ENCODE results near the gene NCOA3. TPM values are rescaled to one million over a fixed set of nuclear protein-coding genes. Genes with fewer than 3 reads are reported as not detected.
"Not testable (repeated sequence)": the region's sequence is repeated elsewhere in the genome, so short reads cannot be mapped to it uniquely, and the experiment has no call there.

NCOA3 gene
- total RNA-seq, 1 experiment from 2014 or later, result 13.8 TPM

- no peak for DNase-seq (ENCODE audit: low read depth)
These were observed 33.2 kb upstream of the NCOA3 start for GRCh38 chr20:47468290-47469050.

DNA sequence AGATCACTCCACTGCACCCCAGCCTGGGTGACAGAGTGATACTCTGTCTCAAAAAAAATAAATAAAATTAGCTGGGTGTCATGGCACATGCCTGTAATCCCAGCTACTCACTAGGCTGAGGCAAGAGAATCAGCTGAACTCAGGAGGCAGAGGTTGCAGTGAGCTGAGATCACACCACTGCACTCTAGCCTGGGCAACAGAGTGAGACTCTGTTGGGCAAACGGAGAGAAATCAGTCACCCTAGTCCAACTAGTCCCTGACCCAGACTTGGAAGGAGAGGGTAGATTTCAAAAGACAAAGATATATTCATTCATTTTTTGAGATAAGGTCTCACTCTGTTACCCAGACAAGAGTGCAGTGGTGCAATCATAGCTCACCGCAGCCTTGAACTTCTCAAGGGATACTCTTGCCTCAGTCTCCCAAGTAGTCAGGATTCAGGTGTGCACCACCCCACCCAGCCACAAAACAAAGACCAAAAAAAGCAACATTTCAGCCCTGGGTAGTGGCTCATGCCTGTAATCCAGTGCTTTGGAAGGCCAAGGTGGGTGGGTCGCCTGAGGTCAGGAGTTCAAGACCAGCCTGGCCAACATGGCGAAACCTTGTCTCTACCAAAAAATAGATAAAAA, 26.2 kb upstream of the NCOA3 start:
- no peak for DNase-seq (ENCODE audit: low read depth)

- DNase-seq (ENCODE audit: low read depth), result no peak
These were observed 25.2 kb upstream of the NCOA3 start for GRCh38 chr20:47476452-47476851.

DNA sequence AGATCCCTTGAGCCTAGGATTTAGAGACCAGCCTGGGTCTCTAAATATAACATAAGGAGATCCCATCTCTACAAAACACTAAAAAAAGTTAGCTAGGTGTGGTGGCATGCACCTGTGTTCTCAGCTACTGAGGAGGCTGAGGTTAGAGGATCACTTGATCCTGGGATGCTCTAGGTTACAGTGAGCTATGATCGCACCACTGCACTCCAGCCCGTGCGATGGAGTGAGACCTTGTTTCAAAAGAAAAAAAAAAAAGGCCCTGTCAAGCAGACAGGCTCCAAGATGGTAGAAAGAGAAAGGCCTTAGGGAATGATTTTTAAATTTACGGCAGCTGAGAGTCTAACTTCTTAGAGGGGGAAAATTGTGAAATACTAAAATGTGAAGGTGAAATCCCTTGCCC, 22.6 kb upstream of the NCOA3 start:
- DNase-seq (ENCODE audit: low read depth), result no peak

- DNase-seq (ENCODE audit: low read depth), result no peak
These were observed 22.2 kb upstream of the NCOA3 start for GRCh38 chr20:47479506-47479905.

- no peak for DNase-seq (ENCODE audit: low read depth)
These were observed 21.4 kb upstream of the NCOA3 start for GRCh38 chr20:47480239-47480638.

DNA sequence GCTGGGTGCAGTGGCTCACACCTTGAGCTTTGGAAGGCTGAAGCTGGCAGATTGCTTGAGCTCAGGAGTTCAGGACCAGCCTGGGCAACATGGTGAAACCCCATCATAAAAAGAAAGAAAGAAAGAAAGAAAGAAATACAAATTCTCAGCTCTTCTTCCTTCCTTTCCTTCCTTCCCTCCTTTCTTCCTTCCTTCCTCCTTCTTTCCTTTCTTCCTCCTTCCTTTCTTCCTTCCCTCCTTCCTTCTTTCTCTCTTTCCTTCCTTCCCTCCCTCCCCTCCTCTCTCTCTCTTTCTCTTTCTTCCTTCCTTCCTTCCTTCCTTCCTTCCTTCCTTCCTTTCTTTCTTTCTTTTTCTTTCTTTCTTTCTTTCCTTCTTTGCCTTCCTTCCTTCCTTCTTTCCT, 21.0 kb upstream of the NCOA3 start:
- DNase-seq (ENCODE audit: low read depth), result no peak

DNA sequence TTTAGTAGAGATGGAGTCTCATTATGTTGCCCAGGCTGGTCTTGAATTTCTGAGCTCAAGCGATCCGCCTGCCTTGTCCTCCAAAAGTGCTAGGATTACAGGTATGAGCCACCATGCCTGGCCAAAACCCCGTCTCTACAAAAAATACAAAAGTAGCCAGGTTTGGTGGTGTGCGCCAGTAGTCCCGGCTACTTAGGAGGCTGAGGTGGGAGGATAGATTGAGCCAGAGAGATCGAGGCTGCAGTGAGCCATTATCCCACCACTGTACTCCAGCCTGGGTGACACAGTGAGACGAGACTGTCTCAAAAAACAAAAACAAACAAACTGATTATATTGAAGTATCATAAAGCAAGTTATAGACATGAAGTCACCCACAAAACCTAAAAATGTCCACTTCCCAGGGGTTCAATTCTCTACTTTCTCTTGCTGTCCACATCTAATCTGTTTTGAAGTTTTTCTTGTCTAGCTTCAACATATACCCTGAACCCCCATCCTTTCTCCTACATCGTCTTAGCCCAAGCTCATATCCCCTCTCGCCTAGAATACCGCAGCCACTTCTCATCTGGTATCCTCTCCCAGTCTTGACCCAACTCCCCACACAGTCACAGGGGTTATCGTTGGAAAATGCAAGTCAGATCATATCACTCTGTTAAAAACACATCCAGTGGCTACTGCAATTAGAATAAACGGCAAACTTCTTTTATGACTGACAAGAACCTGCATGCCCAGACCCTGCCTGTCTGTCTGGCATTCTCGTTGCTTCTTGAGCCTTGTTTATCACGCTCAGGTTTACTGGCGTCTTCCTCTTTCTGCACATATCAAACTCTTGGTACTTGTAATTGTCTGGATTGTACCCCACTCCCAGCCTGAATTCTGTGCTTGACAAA, 20.1 kb upstream of the NCOA3 start:
- DNase-seq (ENCODE audit: low read depth), result no peak

DNA sequence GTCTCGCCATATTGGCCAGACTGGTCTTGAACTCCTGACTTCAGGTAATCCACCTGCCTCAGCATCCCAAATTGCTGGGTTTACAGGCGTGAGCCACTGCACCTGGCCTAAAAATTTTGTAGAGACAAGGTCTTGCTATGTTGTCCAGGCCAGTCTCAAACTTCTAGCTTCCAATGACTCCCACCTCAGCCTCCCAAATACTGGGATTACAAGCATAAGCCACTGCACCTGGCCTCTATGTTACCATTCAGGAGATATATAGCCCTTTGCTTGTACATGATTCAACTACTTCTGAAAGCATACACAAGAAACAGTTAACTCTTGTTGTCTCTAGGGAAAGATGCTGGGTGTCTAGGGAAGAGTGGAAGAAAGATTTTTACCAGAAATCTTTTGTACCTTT, 19.0 kb upstream of the NCOA3 start:
- no peak for DNase-seq (ENCODE audit: low read depth)

GRCh38 chr20:47484303-47484702, 17.4 kb upstream of the NCOA3 start:
- no peak for DNase-seq (ENCODE audit: low read depth)

GRCh38 chr20:47487175-47487917, 14.3 kb upstream of the NCOA3 start:
- DNase-seq (ENCODE audit: low read depth), result no peak

GRCh38 chr20:47489448-47489872, 12.2 kb upstream of the NCOA3 start:
- no peak for DNase-seq (ENCODE audit: low read depth)

- DNase-seq (ENCODE audit: low read depth), result no peak
These were observed 10.9 kb upstream of the NCOA3 start for GRCh38 chr20:47490795-47491194.

GRCh38 chr20:47492284-47492683, 9.4 kb upstream of the NCOA3 start:
- no peak for DNase-seq (ENCODE audit: low read depth)

DNA sequence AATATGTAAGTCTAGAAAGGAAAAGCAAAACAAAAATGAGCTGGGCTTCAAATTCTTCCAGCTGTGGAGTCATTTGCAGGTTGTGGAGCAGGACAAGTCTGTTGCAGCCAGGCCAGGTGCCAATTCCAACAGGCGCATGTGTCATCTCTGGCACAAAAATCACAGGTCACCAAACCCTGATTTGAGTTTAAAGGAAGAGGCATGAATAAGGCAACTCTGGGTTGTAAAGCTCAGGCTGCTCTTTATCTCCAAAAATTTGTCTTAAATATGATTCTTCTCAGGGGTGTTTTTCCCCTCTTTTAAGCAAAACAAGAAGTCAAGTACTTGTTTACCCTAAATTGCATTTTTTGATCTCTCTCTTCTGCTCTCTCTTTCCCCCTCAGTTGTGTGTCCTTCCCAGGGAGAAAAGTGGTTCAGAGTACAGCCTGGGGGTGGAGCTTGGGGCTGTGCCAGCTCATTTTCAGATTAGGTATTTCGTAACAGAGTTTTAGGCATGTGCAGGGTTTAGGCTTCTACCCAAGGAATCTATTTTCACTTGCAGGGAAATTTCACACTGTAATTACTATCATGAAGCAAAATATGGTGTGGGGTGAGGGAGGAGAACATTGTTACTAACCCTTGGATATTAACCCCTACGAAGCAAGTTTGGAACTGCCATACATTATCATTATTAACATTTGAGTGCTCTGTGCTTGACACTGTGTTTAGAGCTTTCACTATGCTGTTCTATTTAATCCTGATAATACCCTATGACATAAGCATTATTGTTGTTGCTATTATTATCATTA, 8.3 kb upstream of the NCOA3 start:
- peak; percentile 58 for DNase-seq (ENCODE audit: low read depth)

DNA sequence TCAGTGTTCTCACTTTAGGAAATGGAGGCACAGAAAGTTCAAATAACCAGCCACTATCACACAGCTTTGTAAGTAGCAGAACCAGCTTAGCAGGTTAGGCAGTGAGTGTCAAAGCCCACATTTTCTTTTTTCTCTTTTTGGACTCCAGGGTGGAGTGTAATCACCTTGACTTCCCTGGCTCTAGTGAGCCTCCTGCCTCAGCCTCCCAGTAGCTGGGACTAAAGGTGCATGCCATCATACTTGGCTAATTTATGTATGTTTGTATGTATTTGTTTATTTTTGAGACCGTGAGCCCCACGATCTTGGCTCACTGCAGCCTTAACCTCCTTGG, 7.8 kb upstream of the NCOA3 start:
- DNase-seq (ENCODE audit: low read depth), result no peak

DNA sequence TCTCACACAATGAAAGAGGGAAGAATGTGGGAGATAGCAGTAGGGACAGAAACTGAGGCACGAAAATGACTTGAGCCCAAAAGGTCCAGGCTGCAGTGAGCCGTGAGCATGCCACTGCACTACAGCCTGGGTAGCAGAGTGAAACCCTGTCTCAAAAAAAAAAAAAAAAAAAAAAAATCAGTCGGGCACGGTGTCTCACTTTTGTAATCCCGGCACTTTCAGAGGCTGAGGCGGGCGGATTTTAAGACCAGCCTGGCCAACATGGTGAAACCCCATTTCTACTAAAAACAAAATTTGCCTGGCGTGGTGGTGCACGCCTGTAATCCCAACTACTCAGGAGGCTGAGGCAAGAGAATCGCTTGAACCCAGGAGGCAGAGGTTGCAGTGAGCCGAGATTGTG, 7.1 kb upstream of the NCOA3 start:
- not testable (repeated sequence) for DNase-seq (ENCODE audit: low read depth)

DNA sequence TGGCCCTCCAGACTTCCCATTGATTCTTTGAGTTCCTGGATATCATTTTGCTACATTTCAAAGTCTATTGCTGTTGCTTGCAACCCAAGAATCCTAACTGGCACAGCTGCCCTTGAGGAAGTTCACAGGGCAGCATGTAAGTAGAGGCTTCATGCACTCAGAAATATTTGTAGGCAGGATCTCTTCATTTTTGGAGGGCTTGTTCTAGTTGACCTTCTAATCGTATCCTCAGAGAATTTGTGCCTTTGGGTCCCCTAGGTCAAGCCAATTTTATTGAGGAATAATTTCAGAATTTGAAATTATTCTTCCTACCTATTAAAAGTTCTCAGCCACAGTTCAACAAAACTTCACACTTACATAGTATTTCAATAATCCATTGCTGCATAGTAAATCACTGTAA, 5.6 kb upstream of the NCOA3 start:
- DNase-seq (ENCODE audit: low read depth), result no peak

- DNase-seq (ENCODE audit: low read depth), result no peak
These were observed 3.1 kb upstream of the NCOA3 start for GRCh38 chr20:47498606-47499005.

- DNase-seq (ENCODE audit: low read depth), result no peak
These were observed 2.6 kb upstream of the NCOA3 start for GRCh38 chr20:47499053-47499452.

DNA sequence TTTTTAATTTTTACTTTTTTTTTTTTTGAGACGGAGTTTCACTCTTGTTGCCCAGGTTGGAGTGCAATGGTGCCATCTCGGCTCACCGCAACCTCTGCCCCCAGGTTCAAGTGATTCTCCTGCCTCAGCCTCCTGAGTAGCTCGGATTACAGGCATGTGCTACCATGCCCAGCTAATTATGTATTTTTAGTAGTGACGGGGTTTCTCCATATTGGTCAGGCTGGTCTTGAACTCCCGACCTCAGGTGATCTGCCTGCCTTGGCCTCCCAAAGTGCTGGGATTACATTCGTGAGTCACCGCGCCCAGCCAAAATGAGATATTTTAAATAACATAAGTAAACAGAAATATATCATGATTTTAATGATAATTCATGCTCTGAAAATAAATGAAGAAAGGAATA, 1.6 kb upstream of the NCOA3 start:
- not testable (repeated sequence) for DNase-seq (ENCODE audit: low read depth)

All from HT1080 (cell line).